Neuronal stem cell (in vitro differentiated cells): ENCODE results near the gene PLXNA3.

ENCODE experiments used
- DNase-seq: peaks from one replicate; pipeline ENCODE4 v3.0.0-alpha.2; 2013; ENCODE audit warnings: low spot score
- H2AFZ ChIP-seq: one replicate; pipeline ENCODE4 v1.6.1; 2013; ENCODE audit warnings: mild to moderate bottlenecking, low read length, inconsistent platforms
- H2AK5ac ChIP-seq: 2 replicates; pipeline ENCODE4 v1.6.1; 2013; ENCODE audit warnings: low read depth, mild to moderate bottlenecking, inconsistent platforms, low read length, moderate library complexity, mixed read lengths
- H2BK120ac ChIP-seq: 2 replicates; pipeline ENCODE4 v1.6.1; 2013; ENCODE audit warnings: low read depth, mild to moderate bottlenecking, inconsistent platforms, low read length, moderate library complexity, mixed read lengths
- H2BK12ac ChIP-seq: one replicate; pipeline ENCODE4 v1.6.1; 2013; ENCODE audit warnings: low read length, inconsistent platforms
- H2BK15ac ChIP-seq: 2 replicates; pipeline ENCODE4 v1.6.1; 2013; ENCODE audit warnings: mild to moderate bottlenecking, low read length, inconsistent platforms, mixed read lengths
- H2BK5ac ChIP-seq: one replicate; pipeline ENCODE4 v1.6.1; 2013; ENCODE audit warnings: inconsistent platforms, mild to moderate bottlenecking, low read length, moderate library complexity
- H3K14ac ChIP-seq: one replicate; pipeline ENCODE4 v1.6.1; 2013; ENCODE audit warnings: low read length, inconsistent platforms
- H3K18ac ChIP-seq: 2 replicates; pipeline ENCODE4 v1.6.1; 2013; ENCODE audit warnings: low read length, inconsistent platforms
- H3K23ac ChIP-seq: 2 replicates; pipeline ENCODE4 v1.6.1; 2013; ENCODE audit warnings: low read depth, mild to moderate bottlenecking, mixed read lengths, low read length, inconsistent platforms; ENCODE audit not compliant: poor library complexity
- H3K27ac ChIP-seq: replicated peaks from 3 replicates; pipeline ENCODE4 v1.5.1; 2013; ENCODE audit warnings: low read length, inconsistent platforms
- H3K27me3 ChIP-seq, 3 experiments: 2 replicates each; pipeline ENCODE4 v1.6.1; 2013; ENCODE audit warnings: low read length in 3 of 3, mild to moderate bottlenecking in 2 of 3, inconsistent platforms in 1 of 3, low read depth in 1 of 3, mixed read lengths in 1 of 3, moderate library complexity in 1 of 3; ENCODE audit not compliant: control insufficient read depth in 3 of 3, insufficient read depth in 3 of 3
- H3K36me3 ChIP-seq, 2 donors: replicated peaks in 1 of 2; 2 replicates each; pipeline ENCODE4 v1.6.1; 2013; ENCODE audit warnings: low read length in 2 of 2; ENCODE audit not compliant: control insufficient read depth in 2 of 2, insufficient read depth in 2 of 2
- H3K4ac ChIP-seq: 2 replicates; pipeline ENCODE4 v1.6.1; 2013; ENCODE audit warnings: inconsistent platforms, mild to moderate bottlenecking, low read length, moderate library complexity
- H3K4me1 ChIP-seq, 2 donors: 1 replicate in 1 of 2; 2 replicates in 1 of 2; pipeline ENCODE4 v1.6.1; 2013; ENCODE audit warnings: low read length in 2 of 2, low read depth in 1 of 2; ENCODE audit not compliant: control insufficient read depth in 2 of 2, insufficient read depth in 1 of 2
- H3K4me2 ChIP-seq: one replicate; pipeline ENCODE4 v1.6.1; 2013; ENCODE audit warnings: mild to moderate bottlenecking, low read length, inconsistent platforms; ENCODE audit not compliant: insufficient read depth, poor library complexity, severe bottlenecking
- H3K4me3 ChIP-seq, 2 donors: 2 replicates each; pipeline ENCODE4 v1.5.1; 2013; ENCODE audit warnings: low read length in 2 of 2, mild to moderate bottlenecking in 2 of 2, inconsistent platforms in 1 of 2, moderate library complexity in 1 of 2
- H3K79me1 ChIP-seq: one replicate; pipeline ENCODE4 v1.6.1; 2013; ENCODE audit warnings: low read depth, mild to moderate bottlenecking, inconsistent platforms, low read length, moderate library complexity
- H3K9ac ChIP-seq: one replicate; pipeline ENCODE4 v1.6.1; 2013; ENCODE audit warnings: mild to moderate bottlenecking, low read depth, low read length, inconsistent platforms; ENCODE audit not compliant: poor library complexity
- H3K9me3 ChIP-seq, 2 donors: replicated peaks in 1 of 2; 2 replicates each; pipeline versions ENCODE3 to v1.6.1; 2013; ENCODE audit warnings: low read length in 2 of 2, mild to moderate bottlenecking in 2 of 2, inconsistent platforms in 1 of 2, low read depth in 1 of 2, mixed read lengths in 1 of 2, moderate library complexity in 1 of 2; ENCODE audit not compliant: control insufficient read depth in 2 of 2, insufficient read depth in 1 of 2
- H4K8ac ChIP-seq: one replicate; pipeline ENCODE4 v1.6.1; 2013; ENCODE audit warnings: low read depth, mild to moderate bottlenecking, inconsistent platforms, low read length, moderate library complexity
- H4K91ac ChIP-seq: one replicate; pipeline ENCODE4 v1.6.1; 2013; ENCODE audit warnings: low read length, low read depth, mild to moderate bottlenecking, inconsistent platforms; ENCODE audit not compliant: poor library complexity
- WGBS, 2 donors: extraction: QIAGEN DNeasy Blood & Tissue Kit; methylation state at CpG; one replicate each; pipeline ENCODE4 v1.1.7; 2013; ENCODE audit warnings: missing lambda C conversion rate in 2 of 2, mixed read lengths in 1 of 2; ENCODE audit not compliant: insufficient read length in 2 of 2, insufficient replicate concordance in 1 of 2; ENCODE audit errors: extremely low coverage in 2 of 2; 5-methylcytosine and 5-hydroxymethylcytosine counted together

PLXNA3 gene

GRCh38 chrX:154444755-154445246 is 13.3 kb upstream of the PLXNA3 start:
- H4K8ac ChIP-seq = no peak overlapping the region
- peaks cover 0 to 8% (median 0%) of the 10 kb centered on the region in 3 experiments for H3K27me3 ChIP-seq
- H3K4me3 ChIP-seq = peak overlapping the region; percentile 55 to 85
- no peaks in the 10 kb centered on the region for H3K9me3 ChIP-seq
- peaks cover 22 to 54% of the 10 kb centered on the region in 2 donors for H3K36me3 ChIP-seq
- no peak overlapping the region for H3K4ac ChIP-seq
- H2BK12ac ChIP-seq = no peak overlapping the region
- DNase-seq = no peak
- H3K18ac ChIP-seq = no peak overlapping the region
- no peak overlapping the region for H2BK5ac ChIP-seq
- peaks cover 4% of the 10 kb centered on the region for H3K79me1 ChIP-seq
- no peak overlapping the region for H3K23ac ChIP-seq
- no peak overlapping the region for H3K27ac ChIP-seq
- H2AFZ ChIP-seq = no peak overlapping the region
- peak overlapping the region; percentile 77 for H3K4me2 ChIP-seq
- peak overlapping the region; percentile 21 for H3K14ac ChIP-seq
- H2AK5ac ChIP-seq = peak overlapping the region; percentile 26
- peak overlapping the region; percentile 70 for H3K9ac ChIP-seq
- H4K91ac ChIP-seq = no peak overlapping the region
- peaks cover 0 to 3% of the 10 kb centered on the region in 2 donors for H3K4me1 ChIP-seq
- WGBS, 2 donors = no CpG with 5 or more reads among the region's 13 CpGs
- no peak overlapping the region for H2BK15ac ChIP-seq
- H2BK120ac ChIP-seq = no peak overlapping the region

DNA sequence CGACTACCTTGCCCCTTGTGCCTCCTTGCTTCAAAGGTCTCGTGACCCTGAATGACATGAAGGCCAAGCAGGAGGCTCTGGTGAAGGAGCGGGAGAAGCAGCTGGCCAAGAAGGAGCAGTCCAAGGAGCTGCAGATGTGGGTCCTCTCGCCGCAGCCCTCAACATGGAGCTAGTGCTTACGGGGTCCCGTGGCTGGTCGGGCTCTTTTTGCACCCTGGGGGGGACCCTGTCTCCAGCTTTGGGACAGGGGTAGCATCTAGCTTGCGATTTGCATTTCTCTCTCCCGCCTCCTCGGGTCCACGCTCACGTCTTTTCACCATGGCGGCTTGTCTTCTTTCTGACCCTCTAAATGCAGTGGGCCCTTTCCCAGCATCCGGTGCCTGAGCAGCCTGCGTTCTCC is 12.3 kb upstream of the PLXNA3 start:
- Histone ChIP-seq H3K14ac (no peak overlapping the region), H3K9me3 (no peaks in the 10 kb centered on the region), H4K91ac (no peak overlapping the region), H3K18ac (no peak overlapping the region), H3K23ac (no peak overlapping the region), H2BK15ac (no peak overlapping the region), H3K4ac (no peak overlapping the region), H3K9ac (no peak overlapping the region), H3K27ac (no peak overlapping the region), H4K8ac (no peak overlapping the region), H2AK5ac (no peak overlapping the region), H3K36me3 (peaks cover 26 to 52% of the 10 kb centered on the region in 2 donors), H2BK5ac (no peak overlapping the region), H3K27me3 (peaks cover 0 to 8% (median 0%) of the 10 kb centered on the region in 3 experiments), H3K4me2 (no peak overlapping the region), H2AFZ (no peak overlapping the region), H3K4me3 (no peak overlapping the region), H2BK120ac (no peak overlapping the region), H3K79me1 (peaks cover 4% of the 10 kb centered on the region), H3K4me1 (peaks cover 0 to 3% of the 10 kb centered on the region in 2 donors), H2BK12ac (no peak overlapping the region)
- no CpG with 5 or more reads among the region's 16 CpGs for WGBS, 2 donors
- no peak for DNase-seq

DNA sequence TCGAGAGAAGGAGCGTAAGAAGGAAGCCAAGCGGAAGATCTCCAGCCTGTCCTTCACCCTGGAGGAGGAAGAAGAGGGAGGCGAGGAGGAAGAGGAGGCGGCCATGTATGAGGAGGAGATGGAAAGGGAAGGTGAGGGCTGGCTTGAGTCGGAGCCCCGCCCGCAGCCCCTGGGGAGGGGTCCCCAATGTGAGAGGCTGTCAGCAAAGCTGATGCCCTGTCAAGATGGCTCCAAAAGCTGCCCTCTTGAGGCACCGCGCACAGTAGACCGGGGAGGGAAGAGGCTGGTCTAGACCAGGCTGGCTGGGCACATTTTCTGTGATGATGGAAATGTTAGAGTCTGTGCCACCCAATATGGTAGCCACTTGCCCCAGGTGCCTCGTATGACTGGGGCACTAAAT is 11.7 kb upstream of the PLXNA3 start:
- Histone ChIP-seq H3K27me3 (peaks cover 0 to 8% (median 0%) of the 10 kb centered on the region in 3 experiments), H3K4me3 (no peak overlapping the region), H3K9me3 (no peaks in the 10 kb centered on the region), H3K36me3 (peaks cover 22 to 46% of the 10 kb centered on the region in 2 donors), H3K14ac (no peak overlapping the region), H3K18ac (no peak overlapping the region), H2BK120ac (no peak overlapping the region), H3K79me1 (peaks cover 4% of the 10 kb centered on the region), H3K9ac (no peak overlapping the region), H2BK5ac (no peak overlapping the region), H2BK15ac (no peak overlapping the region), H2BK12ac (no peak overlapping the region), H4K8ac (no peak overlapping the region), H3K4ac (no peak overlapping the region), H4K91ac (no peak overlapping the region), H2AK5ac (no peak overlapping the region), H3K23ac (no peak overlapping the region), H3K4me2 (no peak overlapping the region), H3K27ac (no peak overlapping the region), H3K4me1 (peaks cover 0 to 3% of the 10 kb centered on the region in 2 donors), H2AFZ (no peak overlapping the region)
- no peak for DNase-seq
- no CpG with 5 or more reads among the region's 12 CpGs for WGBS, 2 donors

DNA sequence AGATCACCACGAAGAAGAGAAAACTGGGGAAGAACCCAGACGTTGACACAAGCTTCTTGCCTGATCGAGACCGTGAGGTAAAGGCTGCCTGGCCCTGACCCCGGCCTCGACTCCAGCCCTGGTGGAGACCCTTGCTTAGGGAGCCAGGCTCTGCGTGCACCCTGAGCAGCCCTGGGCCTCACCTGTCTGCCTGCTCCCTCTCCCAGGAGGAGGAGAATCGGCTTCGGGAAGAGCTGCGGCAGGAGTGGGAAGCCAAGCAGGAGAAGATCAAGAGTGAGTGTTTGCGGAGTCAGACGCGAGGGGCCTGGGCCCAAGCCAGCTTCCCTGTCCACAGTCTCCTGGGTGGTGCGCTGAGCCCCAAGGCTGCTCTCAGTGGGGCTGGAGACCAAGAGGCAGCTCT is 9.6 kb upstream of the PLXNA3 start:
- Histone ChIP-seq H2BK15ac (no peak overlapping the region), H2BK5ac (no peak overlapping the region), H2BK120ac (no peak overlapping the region), H3K18ac (no peak overlapping the region), H3K4me3 (no peak overlapping the region), H3K27me3 (peaks cover 0 to 8% (median 0%) of the 10 kb centered on the region in 3 experiments), H3K4me1 (peaks cover 0 to 3% of the 10 kb centered on the region in 2 donors), H2AFZ (no peak overlapping the region), H3K4ac (no peak overlapping the region), H3K14ac (no peak overlapping the region), H3K9me3 (no peaks in the 10 kb centered on the region), H2AK5ac (no peak overlapping the region), H4K91ac (no peak overlapping the region), H3K9ac (no peak overlapping the region), H3K4me2 (no peak overlapping the region), H4K8ac (no peak overlapping the region), H3K36me3 (peaks cover 14 to 32% of the 10 kb centered on the region in 2 donors), H2BK12ac (no peak overlapping the region), H3K23ac (no peak overlapping the region), H3K27ac (no peak overlapping the region), H3K79me1 (peaks cover 4% of the 10 kb centered on the region)
- WGBS, 2 donors = no CpG with 5 or more reads among the region's 14 CpGs
- DNase-seq = no peak
